Mesothelial cell of epicardium (in vitro differentiated cells): ENCODE results near the gene IPO5. TPM values are rescaled to one million over a fixed set of nuclear protein-coding genes. Genes with fewer than 3 reads are reported as not detected.
A peak's percentile ranks its signal among the peaks of the same experiment; 100 is the strongest.

ENCODE experiments used
- DNase-seq, 2 experiments: peaks; one replicate each; pipeline ENCODE4 v3.0.0; 2021; ENCODE audit warnings: low spot score in 2 of 2; ENCODE audit not compliant: unreplicated experiment in 2 of 2
- H3K27ac Mint-ChIP-seq: 2 replicates; pipeline ENCODE4 v1.8.0; 2021; ENCODE audit warnings: mixed read lengths
- H3K27me3 Mint-ChIP-seq: 2 replicates; pipeline ENCODE4 v1.8.0; 2021; ENCODE audit warnings: low read depth, mixed read lengths
- H3K36me3 Mint-ChIP-seq: 2 replicates; pipeline ENCODE4 v1.8.0; 2021; ENCODE audit warnings: mixed read lengths
- H3K4me1 Mint-ChIP-seq: 2 replicates; pipeline ENCODE4 v1.8.0; 2021; ENCODE audit warnings: mixed read lengths
- H3K4me3 Mint-ChIP-seq: 2 replicates; pipeline ENCODE4 v1.8.0; 2021; ENCODE audit warnings: mild to moderate bottlenecking, moderate library complexity, mixed read lengths
- H3K9me3 Mint-ChIP-seq: 2 replicates; pipeline ENCODE4 v1.8.0; 2021; ENCODE audit warnings: mixed read lengths
- CTCF ChIP-seq: fragments of 200-600 bp; sonication (generic); IDR thresholded peaks from one replicate; pipeline ENCODE4 v1.5.0; 2021; ENCODE audit warnings: antibody characterized with exemption; ENCODE audit not compliant: unreplicated experiment
- total RNA-seq: library from RNA; stranded (reverse); gene quantifications from 3 replicates; pipeline ENCODE4 v1.2.1, GENCODE V29; 2021

IPO5 gene
- total RNA-seq, 1 donor from 2014 or later, result 172 TPM

DNA sequence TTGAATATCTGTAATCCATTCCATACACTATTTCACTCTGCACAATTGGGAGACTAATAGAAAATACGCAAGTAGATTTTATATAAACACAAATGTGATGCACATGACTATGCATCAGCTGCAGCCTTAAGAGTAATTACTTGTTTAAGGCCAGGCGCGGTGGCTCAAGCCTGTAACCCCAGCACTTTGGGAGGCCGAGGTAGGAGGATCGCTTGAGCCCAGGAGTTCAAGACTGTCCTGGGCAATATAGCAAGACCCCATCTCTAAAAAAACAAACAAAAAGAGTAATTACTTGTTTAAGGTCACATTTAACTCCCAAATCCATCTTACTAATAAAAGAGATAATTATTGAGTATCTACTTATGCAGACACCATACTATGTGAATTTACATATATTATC is 18.0 kb downstream of the IPO5 start:
- Mint-ChIP-seq H3K27me3 (no peaks in the 10 kb centered on the region), H3K36me3 (no peaks in the 10 kb centered on the region), H3K9me3 (no peaks in the 10 kb centered on the region), H3K4me1 (peaks cover 11% of the 10 kb centered on the region), H3K4me3 (no peak overlapping the region), H3K27ac (no peak overlapping the region)
- no peak for TF ChIP-seq CTCF
- DNase-seq, result no peak

GRCh38 chr13:97974773-97975172 is 21.3 kb downstream of the IPO5 start:
- Mint-ChIP-seq H3K4me3 (peak overlapping the region; percentile 20), H3K4me1 (peaks cover 20% of the 10 kb centered on the region)

GRCh38 chr13:97975280-97975847 is 21.9 kb downstream of the IPO5 start:
- Mint-ChIP-seq H3K27me3 (no peaks in the 10 kb centered on the region), H3K36me3 (no peaks in the 10 kb centered on the region), H3K4me1 (peaks cover 20% of the 10 kb centered on the region), H3K9me3 (no peaks in the 10 kb centered on the region), H3K27ac (peak overlapping the region; percentile 98), H3K4me3 (peak overlapping the region; percentile 89)
- no peak for DNase-seq
- TF ChIP-seq CTCF, result no peak

More at GRCh38 chr13:97974773-97975172, 21.3 kb downstream of the IPO5 start:
- Mint-ChIP-seq H3K27ac (peak overlapping the region; percentile 34), H3K36me3 (no peaks in the 10 kb centered on the region), H3K9me3 (no peaks in the 10 kb centered on the region), H3K27me3 (no peaks in the 10 kb centered on the region)
- TF ChIP-seq CTCF, result no peak
- no peak for DNase-seq

- Mint-ChIP-seq H3K27ac (peak overlapping the region; percentile 98), H3K27me3 (no peaks in the 10 kb centered on the region), H3K4me1 (peaks cover 22% of the 10 kb centered on the region), H3K9me3 (no peaks in the 10 kb centered on the region), H3K36me3 (no peaks in the 10 kb centered on the region), H3K4me3 (peak overlapping the region; percentile 89)
- DNase-seq, result peak; percentile 81 to 89
- no peak for TF ChIP-seq CTCF
Measured at GRCh38 chr13:97975848-97976609, 22.6 kb downstream of the IPO5 start.

GRCh38 chr13:97976610-97977521 is 23.4 kb downstream of the IPO5 start:
- H3K27me3 Mint-ChIP-seq, result no peaks in the 10 kb centered on the region
- H3K27ac Mint-ChIP-seq, result peak overlapping the region; percentile 97
- H3K9me3 Mint-ChIP-seq, result no peaks in the 10 kb centered on the region
- DNase-seq, result no peak
- peaks cover 30% of the 10 kb centered on the region for H3K4me1 Mint-ChIP-seq
- peak overlapping the region; percentile 85 for H3K4me3 Mint-ChIP-seq
- TF ChIP-seq CTCF, result no peak
- H3K36me3 Mint-ChIP-seq, result no peaks in the 10 kb centered on the region
